Bone marrow (tissue), 2 donors: ENCODE measurements around the gene KLF13.

Experiments used
- DNase-seq, 2 donors: peaks; one replicate each; lab custom pipeline; 2025; lab: John Stamatoyannopoulos, UW

KLF13 gene

GRCh38 chr15:31300208-31300661 lies 26.4 kb upstream of the KLF13 start:
- DNase-seq, result no peak

GRCh38 chr15:31300981-31301672 lies 25.5 kb upstream of the KLF13 start:
- DNase-seq, result no peak

GRCh38 chr15:31301673-31301990 lies 25.0 kb upstream of the KLF13 start:
- DNase-seq, result no peak

GRCh38 chr15:31302029-31302657 lies 24.5 kb upstream of the KLF13 start:
- no peak for DNase-seq

- no peak for DNase-seq
These were observed 23.6 kb upstream of the KLF13 start for GRCh38 chr15:31302778-31303725.

- DNase-seq, result no peak
These were observed 22.6 kb upstream of the KLF13 start for GRCh38 chr15:31303726-31304648.

- DNase-seq, result no peak
These were observed 21.8 kb upstream of the KLF13 start for GRCh38 chr15:31304751-31305365.

- no peak for DNase-seq
These were observed 21.3 kb upstream of the KLF13 start for GRCh38 chr15:31305375-31305774.

GRCh38 chr15:31305796-31306425 lies 20.7 kb upstream of the KLF13 start:
- no peak for DNase-seq

- no peak for DNase-seq
These were observed 20.0 kb upstream of the KLF13 start for GRCh38 chr15:31306426-31307269.

- DNase-seq, result no peak
These were observed 19.1 kb upstream of the KLF13 start for GRCh38 chr15:31307270-31308184.

- DNase-seq, result no peak
These were observed 18.4 kb upstream of the KLF13 start for GRCh38 chr15:31308185-31308639.

- no peak for DNase-seq
These were observed 16.6 kb upstream of the KLF13 start for GRCh38 chr15:31309893-31310606.

GRCh38 chr15:31311735-31312619 lies 14.7 kb upstream of the KLF13 start:
- no peak for DNase-seq

- DNase-seq, result no peak
These were observed 13.4 kb upstream of the KLF13 start for GRCh38 chr15:31313223-31313622.

GRCh38 chr15:31314380-31314779 lies 12.3 kb upstream of the KLF13 start:
- DNase-seq, result no peak
